Upper lobe of left lung (tissue), 6 donors: ENCODE results near the gene PCDHGB4. TPM values are rescaled to one million over a fixed set of nuclear protein-coding genes. Genes with fewer than 3 reads are reported as not detected.
A peak's percentile ranks its signal among the peaks of the same experiment; 100 is the strongest.

Experiments
- ATAC-seq, 2 donors: fragments of 200-7000 bp; cut with Tn5 transposase; one replicate each; pipeline ENCODE4 v1.9.1; 2022; ENCODE audit warnings: mild to moderate bottlenecking in 2 of 2, moderate library complexity in 2 of 2; ENCODE audit not compliant: low FRiP score in 2 of 2
- DNase-seq, 2 donors: peaks; one replicate each; pipeline ENCODE4 v3.0.0-alpha.2; 2019 to 2020
- H3K27ac ChIP-seq, 4 donors: fragments of 200-600 bp; sonication (generic); one replicate each; pipeline ENCODE4 v1.5.1; 2016 to 2019
- H3K27me3 ChIP-seq, 4 donors: fragments of 200-600 bp; sonication (generic); one replicate each; pipeline ENCODE4 v1.5.1; 2017 to 2019
- H3K36me3 ChIP-seq, 4 donors: fragments of 200-600 bp; sonication (generic); one replicate each; pipeline ENCODE4 v1.5.1; 2016 to 2019
- H3K4me1 ChIP-seq, 4 donors: fragments of 200-600 bp; sonication (generic); one replicate each; pipeline ENCODE4 v1.5.1; 2018 to 2019
- H3K4me3 ChIP-seq, 4 donors: fragments of 200-600 bp; sonication (generic); one replicate each; pipeline ENCODE4 v1.5.1; 2017 to 2019; ENCODE audit warnings: mild to moderate bottlenecking in 2 of 4, moderate library complexity in 1 of 4
- H3K9me3 ChIP-seq, 4 donors: fragments of 200-600 bp; sonication (generic); one replicate each; pipeline ENCODE4 v1.5.1; 2018 to 2019
- CTCF ChIP-seq, 6 experiments: fragments of 450-650 bp in 4 of 6; fragments of 200-600 bp in 2 of 6; sonication (generic) in 2 of 6; IDR thresholded peaks; one replicate each; pipeline ENCODE4 v1.5.1; 2016 to 2019; ENCODE audit warnings: antibody characterized with exemption in 6 of 6
- EP300 ChIP-seq, 4 donors: sonication (generic); formaldehyde crosslinking; IDR thresholded peaks; one replicate each; pipeline ENCODE4 v1.5.1; 2017; ENCODE audit warnings: antibody characterized with exemption in 4 of 4, control low read depth in 2 of 4
- POLR2A ChIP-seq, 4 donors: fragments of 450-650 bp; IDR thresholded peaks; one replicate each; pipeline ENCODE4 v1.5.1; 2016 to 2017; ENCODE audit warnings: antibody characterized with exemption in 4 of 4, mild to moderate bottlenecking in 2 of 4
- POLR2AphosphoS5 ChIP-seq, 2 donors: sonication (generic); formaldehyde crosslinking; IDR thresholded peaks; one replicate each; pipeline ENCODE4 v1.5.1; 2017; ENCODE audit warnings: antibody characterized with exemption in 2 of 2
- WGBS, 2 donors: methylation state at CpG; one replicate each; pipeline ENCODE4 v1.1.5; 2017 to 2018; 5-methylcytosine and 5-hydroxymethylcytosine counted together
- total RNA-seq, 6 donors: library from RNA; depleted of rRNA in 4 of 6; stranded (reverse); fragments of >200 nt in 4 of 6; gene quantifications; one replicate each; pipeline versions ENCODE4 v1.1.0 to v1.2.1, GENCODE V29; 2016 to 2021
- donor health status: DM: no; HTN: no; CAD: no; lungs with moderate emphysema.
- donor health status: DM: no; HTN: yes; CAD: no; lungs with severe emphysema.

PCDHGB4 gene
- total RNA-seq, 6 donors from 2014 or later, result 2.4 to 6.5 (median 2.9) TPM

GRCh38 chr5:141359790-141360426, 27.6 kb upstream of the PCDHGB4 start, which contains the start of gene PCDHGB2:
Gene PCDHGB2 (plus strand): TSS chr5:141359994. CDS start chr5:141360136, 142 bp downstream.
- DNase-seq, result no peak
- peaks cover 0 to 4% (median 0%) of the 10 kb centered on the region in 4 donors for H3K27me3 ChIP-seq
- peak in 1 of 2 donors; percentile 31 for ATAC-seq
- no peaks in the 10 kb centered on the region for H3K4me1 ChIP-seq
- TF ChIP-seq POLR2AphosphoS5 (IDR thresholded peaks at IDR 0.05) (no peak), CTCF (IDR thresholded peaks at IDR 0.05) (peak in 1 of 6 experiments; percentile 8)
- peaks cover 52 to 95% (median 76%) of the 10 kb centered on the region in 4 donors for H3K9me3 ChIP-seq
- no peaks in the 10 kb centered on the region for H3K36me3 ChIP-seq
- H3K27ac ChIP-seq, result no peak within 1 kb of the TSS
- peak within 1 kb of the TSS in 3 of 4 donors; percentile 12 to 36 (median 21) for H3K4me3 ChIP-seq
- WGBS, 2 donors, result 14% methylated on average over 24 of the region's 24 CpGs

- H3K4me3 ChIP-seq, result peak overlapping the region in 1 of 4 donors; percentile 36
- peaks cover 0 to 4% (median 0%) of the 10 kb centered on the region in 4 donors for H3K27me3 ChIP-seq
- no peak for ATAC-seq
- H3K36me3 ChIP-seq, result no peaks in the 10 kb centered on the region
- no peak overlapping the region for H3K27ac ChIP-seq
- no peak for TF ChIP-seq POLR2AphosphoS5 (IDR thresholded peaks at IDR 0.05)
- TF ChIP-seq CTCF (IDR thresholded peaks at IDR 0.05), result no peak
- TF ChIP-seq EP300 (IDR thresholded peaks at IDR 0.05), result no peak
- TF ChIP-seq POLR2A (IDR thresholded peaks at IDR 0.05), result no peak
- 38 to 47% methylated on average over 12 to 15 of the region's 15 CpGs for WGBS, 2 donors
- no peak for DNase-seq
- H3K9me3 ChIP-seq, result peaks cover 52 to 95% (median 76%) of the 10 kb centered on the region in 4 donors
- H3K4me1 ChIP-seq, result no peaks in the 10 kb centered on the region
Observed at GRCh38 chr5:141360685-141361084, 26.8 kb upstream of the PCDHGB4 start.

GRCh38 chr5:141362719-141363118, 24.8 kb upstream of the PCDHGB4 start:
- no peak for ATAC-seq
- peaks cover 0 to 7% (median 0%) of the 10 kb centered on the region in 4 donors for H3K27me3 ChIP-seq

GRCh38 chr5:141363952-141364660, 23.4 kb upstream of the PCDHGB4 start, which contains the start of gene PCDHGA5:
Gene PCDHGA5 (plus strand): TSS chr5:141364162. CDS start chr5:141364331, 169 bp downstream.
- Histone ChIP-seq H3K27ac (no peak within 1 kb of the TSS), H3K36me3 (no peaks in the 10 kb centered on the region), H3K27me3 (peaks cover 0 to 7% (median 0%) of the 10 kb centered on the region in 4 donors), H3K4me3 (no peak within 1 kb of the TSS), H3K4me1 (no peaks in the 10 kb centered on the region), H3K9me3 (peaks cover 66 to 89% (median 77%) of the 10 kb centered on the region in 4 donors)
- WGBS, 2 donors, result 18 to 21% methylated on average over 33 to 34 of the region's 34 CpGs
- no peak for DNase-seq
- TF ChIP-seq POLR2AphosphoS5 (IDR thresholded peaks at IDR 0.05), result no peak
- no peak for TF ChIP-seq CTCF (IDR thresholded peaks at IDR 0.05)
- no peak for TF ChIP-seq EP300 (IDR thresholded peaks at IDR 0.05)
- TF ChIP-seq POLR2A (IDR thresholded peaks at IDR 0.05), result no peak
- no peak for ATAC-seq

More at GRCh38 chr5:141362719-141363118, 24.8 kb upstream of the PCDHGB4 start:
- Histone ChIP-seq H3K27ac (no peak overlapping the region), H3K36me3 (no peaks in the 10 kb centered on the region), H3K4me1 (no peaks in the 10 kb centered on the region), H3K9me3 (peaks cover 66 to 97% (median 76%) of the 10 kb centered on the region in 4 donors), H3K4me3 (no peak overlapping the region)
- TF ChIP-seq CTCF (IDR thresholded peaks at IDR 0.05) (no peak), POLR2AphosphoS5 (IDR thresholded peaks at IDR 0.05) (no peak), POLR2A (IDR thresholded peaks at IDR 0.05) (no peak), EP300 (IDR thresholded peaks at IDR 0.05) (no peak)
- no peak for DNase-seq
